GM18867 (cell line): ENCODE results near the gene SCAMP4.

ENCODE experiments used
- ATAC-seq: cut with Tn5 transposase; IDR thresholded peaks from one replicate; pipeline ENCODE4 v1.9.1; 2021; ENCODE audit warnings: mild to moderate bottlenecking, moderate library complexity; ENCODE audit not compliant: unreplicated experiment

The SCAMP4 gene

GRCh38 chr19:1912760-1913505 lies 7.7 kb downstream of the SCAMP4 start:
- ATAC-seq = no peak

GRCh38 chr19:1913781-1914577 lies 8.8 kb downstream of the SCAMP4 start:
- ATAC-seq = no peak

- no peak for ATAC-seq
These were observed 9.7 kb downstream of the SCAMP4 start for GRCh38 chr19:1914826-1915341.

- ATAC-seq = no peak
These were observed 11.9 kb downstream of the SCAMP4 start for GRCh38 chr19:1917146-1917545.

- ATAC-seq = no peak
These were observed 12.7 kb downstream of the SCAMP4 start for GRCh38 chr19:1917926-1918325.

- no peak for ATAC-seq
These were observed 13.8 kb downstream of the SCAMP4 start for GRCh38 chr19:1918975-1919374.

GRCh38 chr19:1920644-1921043 lies 15.4 kb downstream of the SCAMP4 start:
- ATAC-seq = no peak

- ATAC-seq = no peak
These were observed 16.1 kb downstream of the SCAMP4 start for GRCh38 chr19:1921326-1921725.

- ATAC-seq = no peak
These were observed 16.6 kb downstream of the SCAMP4 start for GRCh38 chr19:1921825-1922224.

- no peak for ATAC-seq
These were observed 17.6 kb downstream of the SCAMP4 start for GRCh38 chr19:1922803-1923202.

GRCh38 chr19:1923319-1923718 lies 18.1 kb downstream of the SCAMP4 start:
- ATAC-seq = no peak

GRCh38 chr19:1924320-1924961 lies 19.2 kb downstream of the SCAMP4 start:
- ATAC-seq = no peak

- ATAC-seq = no peak
These were observed 20.3 kb downstream of the SCAMP4 start for GRCh38 chr19:1925544-1925943.

- peak; percentile 79 for ATAC-seq
These were observed 24.0 kb downstream of the SCAMP4 start for GRCh38 chr19:1929021-1929742.

GRCh38 chr19:1931445-1931844 lies 26.2 kb downstream of the SCAMP4 start:
- ATAC-seq = no peak

- ATAC-seq = no peak
These were observed 27.2 kb downstream of the SCAMP4 start for GRCh38 chr19:1932395-1932794.

- no peak for ATAC-seq
These were observed 28.0 kb downstream of the SCAMP4 start for GRCh38 chr19:1933244-1933643.

- no peak for ATAC-seq
These were observed 28.7 kb downstream of the SCAMP4 start for GRCh38 chr19:1933942-1934341.

- ATAC-seq = no peak
These were observed 30.4 kb downstream of the SCAMP4 start for GRCh38 chr19:1935484-1936208.

GRCh38 chr19:1936430-1936829 lies 31.2 kb downstream of the SCAMP4 start:
- ATAC-seq = no peak
